Glutamatergic neuron (in vitro differentiated cells): Measurements from ENCODE around the gene ASB4. TPM values are rescaled to one million over a fixed set of nuclear protein-coding genes. Genes with fewer than 3 reads are reported as not detected.

Experiments
- DNase-seq: peaks from one replicate; pipeline ENCODE4 v3.0.0; 2022
- H3K27ac Mint-ChIP-seq: one replicate; pipeline ENCODE4 v1.8.0; 2020; ENCODE audit warnings: mild to moderate bottlenecking, mixed read lengths, inconsistent platforms; ENCODE audit not compliant: unreplicated experiment
- H3K27me3 Mint-ChIP-seq: one replicate; pipeline ENCODE4 v1.8.0; 2020; ENCODE audit warnings: mild to moderate bottlenecking, moderate library complexity, mixed read lengths, inconsistent platforms; ENCODE audit not compliant: unreplicated experiment
- H3K36me3 Mint-ChIP-seq: one replicate; pipeline ENCODE4 v1.8.0; 2020; ENCODE audit warnings: mild to moderate bottlenecking, mixed read lengths, inconsistent platforms; ENCODE audit not compliant: unreplicated experiment
- H3K4me1 Mint-ChIP-seq: one replicate; pipeline ENCODE4 v1.8.0; 2020; ENCODE audit warnings: mild to moderate bottlenecking, low read depth, mixed read lengths, inconsistent platforms; ENCODE audit not compliant: unreplicated experiment
- H3K4me3 Mint-ChIP-seq: one replicate; pipeline ENCODE4 v1.8.0; 2020; ENCODE audit warnings: mild to moderate bottlenecking, mixed read lengths, inconsistent platforms; ENCODE audit not compliant: unreplicated experiment
- H3K9me3 Mint-ChIP-seq: one replicate; pipeline ENCODE4 v1.8.0; 2020; ENCODE audit warnings: mild to moderate bottlenecking, moderate library complexity, mixed read lengths, inconsistent platforms; ENCODE audit not compliant: unreplicated experiment
- CTCF ChIP-seq: fragments of 200-600 bp; sonication (generic); IDR thresholded peaks from one replicate; pipeline ENCODE4 v1.5.0; 2021; ENCODE audit not compliant: partially characterized antibody, unreplicated experiment
- total RNA-seq: library from RNA; stranded (reverse); fragmentation: NEBNext Ultra II Directional; extraction: Animal tissue kit (Norgen Biotek cat#: 25700); gene quantifications from one replicate; pipeline ENCODE4 v1.2.1, GENCODE V29; 2021; ENCODE audit not compliant: unreplicated experiment

The ASB4 gene
- total RNA-seq, 1 donor from 2014 or later = not detected

GRCh38 chr7:95520136-95520535 is 34.4 kb downstream of the ASB4 start:
- TF ChIP-seq CTCF = no peak
- Mint-ChIP-seq H3K36me3 (no peaks in the 10 kb centered on the region), H3K4me1 (no peaks in the 10 kb centered on the region), H3K4me3 (no peak overlapping the region), H3K9me3 (no peaks in the 10 kb centered on the region), H3K27me3 (no peaks in the 10 kb centered on the region), H3K27ac (no peak overlapping the region)
- DNase-seq = no peak

GRCh38 chr7:95525503-95525902 is 39.8 kb downstream of the ASB4 start:
- no peaks in the 10 kb centered on the region for H3K9me3 Mint-ChIP-seq
- DNase-seq = no peak
- no peak for TF ChIP-seq CTCF
- no peak overlapping the region for H3K27ac Mint-ChIP-seq
- H3K4me1 Mint-ChIP-seq = peaks cover 4% of the 10 kb centered on the region
- no peaks in the 10 kb centered on the region for H3K36me3 Mint-ChIP-seq
- no peaks in the 10 kb centered on the region for H3K27me3 Mint-ChIP-seq
- H3K4me3 Mint-ChIP-seq = no peak overlapping the region

- H3K27me3 Mint-ChIP-seq = no peaks in the 10 kb centered on the region
- TF ChIP-seq CTCF = no peak
- H3K4me1 Mint-ChIP-seq = peaks cover 4% of the 10 kb centered on the region
- no peak for DNase-seq
- no peak overlapping the region for H3K27ac Mint-ChIP-seq
- no peak overlapping the region for H3K4me3 Mint-ChIP-seq
- H3K36me3 Mint-ChIP-seq = no peaks in the 10 kb centered on the region
- H3K9me3 Mint-ChIP-seq = no peaks in the 10 kb centered on the region
These were observed 40.5 kb downstream of the ASB4 start for GRCh38 chr7:95526128-95526738.

- no peak overlapping the region for H3K27ac Mint-ChIP-seq
These were observed 41.5 kb downstream of the ASB4 start for GRCh38 chr7:95527033-95527775.

More at GRCh38 chr7:95527033-95527775, 41.5 kb downstream of the ASB4 start:
- Mint-ChIP-seq H3K4me3 (no peak overlapping the region), H3K4me1 (peaks cover 4% of the 10 kb centered on the region), H3K36me3 (no peaks in the 10 kb centered on the region), H3K9me3 (no peaks in the 10 kb centered on the region), H3K27me3 (no peaks in the 10 kb centered on the region)
- peak; percentile 53 for DNase-seq
- TF ChIP-seq CTCF = peak; percentile 71
